HepG2 (cell line): ENCODE measurements around the gene RFX2. TPM values are rescaled to one million over a fixed set of nuclear protein-coding genes. Genes with fewer than 3 reads are reported as not detected.

Experiments used
- CEBPG ChIP-seq: IDR thresholded peaks from 2 replicates; pipeline ENCODE4 v1.6.1; 2016
- CSRNP2 ChIP-seq: sonication (generic); formaldehyde crosslinking; conservative IDR thresholded peaks from 2 replicates; pipeline ENCODE4 v1.8.0; 2022; ENCODE audit warnings: low read depth, missing genetic modification reagents
- DBP ChIP-seq: sonication (generic); formaldehyde crosslinking; IDR thresholded peaks from 2 replicates; pipeline ENCODE4 v1.4.0; 2020; ENCODE audit warnings: missing genetic modification reagents; ENCODE audit errors: not compliant biosample characterization
- DPF2 ChIP-seq: sonication (generic); formaldehyde crosslinking; IDR thresholded peaks from 2 replicates; pipeline ENCODE4 v1.4.0; 2020; ENCODE audit warnings: mild to moderate bottlenecking, low read depth, missing genetic modification reagents, borderline replicate concordance
- DR1 ChIP-seq: sonication (generic); formaldehyde crosslinking; IDR thresholded peaks from 2 replicates; pipeline ENCODE4 v1.8.0; 2021; ENCODE audit warnings: mild to moderate bottlenecking, missing genetic modification reagents, inconsistent platforms
- MEIS2 ChIP-seq: sonication (generic); formaldehyde crosslinking; IDR thresholded peaks from 2 replicates; pipeline ENCODE4 v1.9.0; 2021; ENCODE audit warnings: mild to moderate bottlenecking, missing genetic modification reagents
- NFE2L2 ChIP-seq: fragments of 150-350 bp; IDR thresholded peaks from 2 replicates; pipeline ENCODE4 v1.6.1; 2014; ENCODE audit warnings: low read length
- PAWR ChIP-seq: sonication (generic); formaldehyde crosslinking; IDR thresholded peaks from 2 replicates; pipeline ENCODE4 v1.4.0; 2020; ENCODE audit warnings: missing genetic modification reagents, mild to moderate bottlenecking, borderline replicate concordance
- RFXANK ChIP-seq: IDR thresholded peaks from 2 replicates; pipeline ENCODE4 v1.6.1; 2016
- RORA ChIP-seq: sonication (generic); formaldehyde crosslinking; IDR thresholded peaks from 2 replicates; pipeline ENCODE4 v1.5.0; 2020; ENCODE audit warnings: mild to moderate bottlenecking, missing genetic modification reagents, moderate library complexity
- SAFB2 ChIP-seq: sonication (generic); formaldehyde crosslinking; IDR thresholded peaks from 2 replicates; pipeline ENCODE4 v1.5.1; 2020; ENCODE audit warnings: missing genetic modification reagents, low read depth, mild to moderate bottlenecking, borderline replicate concordance
- SOX6 ChIP-seq, 2 experiments: fragments of 450-650 bp in 1 of 2; sonication (generic) in 1 of 2; formaldehyde crosslinking in 1 of 2; IDR thresholded peaks; 2 replicates each; pipeline versions ENCODE4 v1.4.0 to v1.6.1; 2017 to 2020; ENCODE audit warnings: antibody characterized with exemption in 1 of 2, mild to moderate bottlenecking in 1 of 2, missing genetic modification reagents in 1 of 2
- ZBTB3 ChIP-seq: sonication (generic); formaldehyde crosslinking; IDR thresholded peaks from 2 replicates; pipeline ENCODE4 v1.4.0; 2020; ENCODE audit warnings: low read depth, mild to moderate bottlenecking, moderate library complexity, missing genetic modification reagents, borderline replicate concordance
- ZHX2 ChIP-seq, 2 experiments: sonication (generic) in 1 of 2; formaldehyde crosslinking in 1 of 2; IDR thresholded peaks; 2 replicates each; pipeline versions ENCODE4 v1.6.1 to v1.9.0; 2014 to 2022; ENCODE audit warnings: antibody characterized with exemption in 1 of 2, borderline replicate concordance in 1 of 2, inconsistent platforms in 1 of 2, low read depth in 1 of 2, missing genetic modification reagents in 1 of 2
- ZMAT3 ChIP-seq: sonication (generic); formaldehyde crosslinking; conservative IDR thresholded peaks from 2 replicates; pipeline ENCODE4 v1.7.0; 2021; ENCODE audit warnings: missing genetic modification reagents
- ZNF260 ChIP-seq: sonication (generic); formaldehyde crosslinking; IDR thresholded peaks from 2 replicates; pipeline ENCODE4 v1.4.0; 2020; ENCODE audit warnings: missing genetic modification reagents, low read depth, mild to moderate bottlenecking, borderline replicate concordance
- ZNF44 ChIP-seq: sonication (generic); formaldehyde crosslinking; IDR thresholded peaks from 2 replicates; pipeline ENCODE4 v1.5.1; 2020; ENCODE audit warnings: mild to moderate bottlenecking, missing genetic modification reagents
- polyA plus RNA-seq, 8 experiments: library from polyadenylated mRNA; depleted of rRNA in 3 of 8; stranded (reverse) in 7 of 8; unstranded in 1 of 8; fragments of >200 nt; fragmentation: Illumina TruSeq in 4 of 8; extraction: Trizol in 4 of 8; gene quantifications; 2 replicates each; pipeline versions ENCODE4 v1.2.1 to v1.2.3, GENCODE V29; 2011 to 2016; ENCODE audit warnings: low read depth in 4 of 8, missing spikeins in 1 of 8, mixed read lengths in 1 of 8; ENCODE audit not compliant: insufficient read depth in 1 of 8
- total RNA-seq, 5 experiments: library from RNA; depleted of rRNA; stranded (reverse); fragments of >200 nt; fragmentation: Illumina TruSeq; extraction: Trizol; gene quantifications; 2 replicates each; pipeline ENCODE4 v1.2.3, GENCODE V29; 2016; ENCODE audit warnings: low read depth in 1 of 5
- TF ChIP-seq, protein P1 (sequence below): sonication (generic); formaldehyde crosslinking; IDR thresholded peaks from 2 replicates; pipeline ENCODE4 v1.4.0; 2020; ENCODE audit warnings: mild to moderate bottlenecking, missing genetic modification reagents, borderline replicate concordance

The RFX2 gene
- total and polyA plus RNA-seq, 2 of the 13 experiments (the other 11 are each of a cell fraction or from before 2014, with no cell fraction given), result 2.8 to 3.3 TPM

GRCh38 chr19:5977785-5978605 is 132.3 kb downstream of the RFX2 start, which contains the start of gene RANBP3 (continued):
- TF ChIP-seq CSRNP2 (CRISPR knock-in tag) (no peak; the same call in 1 of the 2 replicates), DBP (CRISPR knock-in tag) (peak; percentile 100), RFXANK (CRISPR knock-in tag) (peak; percentile 95), DPF2 (CRISPR knock-in tag) (peak; percentile 88), MEIS2 (CRISPR knock-in tag) (peak; percentile 100), CEBPG (peak; percentile 80), ZBTB3 (CRISPR knock-in tag) (peak; percentile 98), NFE2L2 (no peak), ZHX2 (IDR thresholded peaks at IDR 0.05; ENCODE audit: low read depth) (peak; percentile 68; the same call in 1 of the 2 replicates), ZHX2 (CRISPR knock-in tag; IDR thresholded peaks at IDR 0.05; ENCODE audit: borderline replicate concordance) (peak; percentile 100), DR1 (CRISPR knock-in tag) (peak; percentile 98), ZNF260 (peak; percentile 97), PAWR (CRISPR knock-in tag) (peak; percentile 100), SAFB2 (CRISPR knock-in tag) (peak; percentile 100), RORA (CRISPR knock-in tag) (no peak; the same call in 1 of the 2 replicates), ZNF44 (CRISPR knock-in tag) (peak; percentile 99), ZMAT3 (peak; percentile 100), SOX6 (IDR thresholded peaks at IDR 0.05) (no peak), SOX6 (CRISPR knock-in tag; IDR thresholded peaks at IDR 0.05) (peak; percentile 64)
- TF ChIP-seq, protein P1, sequence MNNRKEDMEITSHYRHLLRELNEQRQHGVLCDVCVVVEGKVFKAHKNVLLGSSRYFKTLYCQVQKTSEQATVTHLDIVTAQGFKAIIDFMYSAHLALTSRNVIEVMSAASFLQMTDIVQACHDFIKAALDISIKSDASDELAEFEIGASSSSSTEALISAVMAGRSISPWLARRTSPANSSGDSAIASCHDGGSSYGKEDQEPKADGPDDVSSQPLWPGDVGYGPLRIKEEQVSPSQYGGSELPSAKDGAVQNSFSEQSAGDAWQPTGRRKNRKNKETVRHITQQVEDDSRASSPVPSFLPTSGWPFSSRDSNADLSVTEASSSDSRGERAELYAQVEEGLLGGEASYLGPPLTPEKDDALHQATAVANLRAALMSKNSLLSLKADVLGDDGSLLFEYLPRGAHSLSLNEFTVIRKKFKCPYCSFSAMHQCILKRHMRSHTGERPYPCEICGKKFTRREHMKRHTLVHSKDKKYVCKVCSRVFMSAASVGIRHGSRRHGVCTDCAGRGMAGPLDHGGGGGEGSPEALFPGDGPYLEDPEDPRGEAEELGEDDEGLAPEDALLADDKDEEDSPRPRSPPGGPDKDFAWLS, result peak; percentile 58; the same call in 1 of the 2 replicates
